Activated CD4-positive, alpha-beta T cell treated with anti-CD3 and anti-CD28 coated beads for 36 hours (primary cell): ENCODE measurements around the gene ISCA2. TPM values are rescaled to one million over a fixed set of nuclear protein-coding genes. Genes with fewer than 3 reads are reported as not detected.

ENCODE experiments used
- ATAC-seq: fragments of 200-7000 bp; cut with Tn5 transposase; one replicate; pipeline ENCODE4 v1.10.0; 2021; ENCODE audit warnings: mild to moderate bottlenecking, moderate library complexity
- CTCF ChIA-PET: fragments of 350-600 bp; sonication (Branson Sonifier 250); formaldehyde crosslinking; loops from one replicate; lab custom pipeline; 2021; ENCODE audit warnings: antibody characterized with exemption; lab: Charles Lee
- POLR2A ChIA-PET: fragments of 350-600 bp; sonication (Branson Sonifier 250); formaldehyde crosslinking; loops from one replicate; lab custom pipeline; 2021; ENCODE audit warnings: antibody characterized with exemption, inconsistent platforms; lab: Charles Lee
- DNase-seq: peaks from one replicate; pipeline ENCODE4 v3.0.0-alpha.2; 2020
- H3K27ac Mint-ChIP-seq: one replicate; pipeline ENCODE4 v1.8.0; 2021; ENCODE audit warnings: mixed read lengths
- H3K27me3 Mint-ChIP-seq: one replicate; pipeline ENCODE4 v1.8.0; 2021; ENCODE audit warnings: mixed read lengths
- H3K36me3 Mint-ChIP-seq: one replicate; pipeline ENCODE4 v1.8.0; 2021; ENCODE audit warnings: low read depth, mixed read lengths
- H3K4me1 Mint-ChIP-seq: one replicate; pipeline ENCODE4 v1.8.0; 2021; ENCODE audit warnings: mixed read lengths
- H3K4me3 Mint-ChIP-seq: one replicate; pipeline ENCODE4 v1.8.0; 2021; ENCODE audit warnings: mild to moderate bottlenecking, moderate library complexity, mixed read lengths
- H3K9me3 Mint-ChIP-seq: one replicate; pipeline ENCODE4 v1.8.0; 2021; ENCODE audit warnings: low read depth, mixed read lengths
- intact Hi-C, 2 experiments: fragments of 100-400 bp; cut with DNase I in 1 of 2; cut with micrococcal nuclease in 1 of 2; formaldehyde crosslinking; loops; one replicate each; pipeline versions ENCODE4 v1.14.2 to v1.15.1; 2022 to 2024; cut with DNase I, micrococcal nuclease
- total RNA-seq, 2 experiments: library from RNA; stranded (reverse); gene quantifications; one replicate each; pipeline ENCODE4 v1.2.3, GENCODE V29; 2021

Gene ISCA2
- total RNA-seq, 2 experiments from 2014 or later = 29.5 to 35.9 TPM

DNA sequence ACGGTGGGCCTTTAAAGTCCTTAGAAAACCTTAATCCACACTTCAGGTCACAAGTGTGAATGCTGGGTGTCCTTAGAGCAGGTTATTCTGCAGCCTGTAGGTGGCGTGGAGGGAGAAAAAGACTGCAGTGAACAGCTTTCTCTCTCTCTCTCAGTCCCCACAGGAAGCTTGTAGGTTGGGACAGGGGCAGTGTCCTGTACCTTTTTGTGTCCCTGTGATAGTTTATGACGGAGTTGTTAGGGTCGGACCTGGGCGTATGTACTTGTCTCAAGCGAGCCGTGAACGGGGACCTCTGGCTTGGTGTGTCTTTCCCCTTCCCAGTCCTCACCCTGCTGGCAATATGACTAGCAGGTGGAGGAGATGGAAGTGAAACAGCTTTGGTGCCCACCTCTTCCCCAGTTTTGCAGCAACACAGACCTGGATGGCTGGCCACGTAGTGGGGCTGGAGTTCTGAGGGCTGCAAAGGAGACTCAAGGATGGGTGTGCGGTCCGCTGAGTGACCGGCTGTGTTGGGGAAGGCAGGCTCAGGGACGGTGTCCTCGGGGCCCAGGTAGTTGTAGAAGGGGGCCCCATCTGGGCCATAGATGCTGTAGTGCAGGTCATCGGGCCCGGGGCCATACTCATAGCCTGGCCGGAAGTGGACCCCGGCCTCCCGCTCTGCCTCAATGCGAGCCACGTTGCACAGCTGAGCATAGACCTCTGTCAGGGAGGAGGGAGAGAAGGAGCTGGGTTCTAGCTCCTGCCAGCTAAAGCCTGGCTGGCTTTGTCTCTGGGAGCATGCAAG is 8.9 kb downstream of the ISCA2 start:
- intact Hi-C loops = no loop called here
- DNase-seq (peak; percentile 42), ATAC-seq (peak; percentile 65)
- no peaks in the 10 kb centered on the region for H3K4me1 Mint-ChIP-seq
- H3K9me3 Mint-ChIP-seq = no peaks in the 10 kb centered on the region
- ChIA-PET CTCF (no interaction called here), POLR2A (interaction anchor here (0.6 kb wide), 1 partner anchor 290 kb away, joined by 4 read pairs; no protein-coding TSS in a partner anchor)
- H3K27ac Mint-ChIP-seq = no peak overlapping the region
- peaks cover 2% of the 10 kb centered on the region for H3K36me3 Mint-ChIP-seq
- H3K4me3 Mint-ChIP-seq = no peak overlapping the region
- H3K27me3 Mint-ChIP-seq = no peaks in the 10 kb centered on the region

DNA sequence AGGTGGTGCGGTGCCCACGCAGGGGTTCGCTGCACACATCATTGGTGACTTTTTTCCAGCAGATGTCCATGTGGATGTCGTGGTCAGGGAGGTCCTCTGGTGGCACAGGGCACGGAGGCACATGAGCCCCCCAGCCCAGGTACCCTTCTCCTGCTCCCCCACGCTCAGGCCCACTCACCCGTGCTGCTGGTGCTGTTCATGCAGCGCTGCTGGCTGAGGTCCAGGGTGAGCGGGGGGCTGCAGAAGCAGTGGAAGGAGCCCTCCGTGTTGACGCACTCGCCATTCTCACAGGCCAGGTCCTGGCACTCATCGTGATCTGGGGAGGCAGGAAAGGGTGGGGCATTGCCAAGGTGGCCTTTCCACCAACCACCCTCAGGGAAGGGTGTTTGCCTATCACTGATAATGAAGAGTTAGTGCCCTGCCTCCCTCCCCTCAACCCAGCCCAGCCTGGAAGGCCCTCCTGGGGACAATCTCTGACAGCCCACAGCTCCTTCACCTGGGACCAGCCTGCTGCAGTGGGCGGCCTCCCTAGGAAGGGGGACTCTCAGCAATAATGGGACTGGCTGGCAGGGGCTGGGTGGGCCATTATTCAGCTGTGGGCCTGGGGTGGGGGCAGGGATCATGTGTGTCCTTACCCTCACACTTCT is 9.8 kb downstream of the ISCA2 start:
- no peaks in the 10 kb centered on the region for H3K27me3 Mint-ChIP-seq
- H3K27ac Mint-ChIP-seq = no peak overlapping the region
- peaks cover 1% of the 10 kb centered on the region for H3K36me3 Mint-ChIP-seq
- ChIA-PET CTCF (no interaction called here), POLR2A (no interaction called here)
- no peaks in the 10 kb centered on the region for H3K9me3 Mint-ChIP-seq
- DNase-seq = no peak
- H3K4me3 Mint-ChIP-seq = no peak overlapping the region
- no peak for ATAC-seq
- H3K4me1 Mint-ChIP-seq = no peaks in the 10 kb centered on the region
- intact Hi-C loops = no loop called here

DNA sequence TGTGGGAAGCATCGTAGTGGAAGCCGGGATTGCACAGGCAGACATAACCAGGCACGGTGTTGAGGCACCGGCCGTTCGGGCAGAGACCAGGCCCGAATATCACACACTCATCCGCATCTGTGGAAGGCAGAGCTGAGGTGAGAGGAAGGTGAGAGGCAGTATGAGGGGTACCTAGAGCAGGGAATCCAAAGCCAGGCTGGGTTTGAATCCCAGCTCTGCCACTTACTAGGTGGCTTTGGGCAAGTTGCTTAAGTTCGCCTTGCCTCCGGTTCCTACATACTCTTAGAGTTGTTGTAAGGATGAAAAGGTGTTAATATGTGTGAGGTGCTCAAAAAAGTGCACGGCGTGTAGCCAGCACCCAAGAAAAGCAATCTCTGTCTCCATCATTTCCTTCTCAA is 10.4 kb downstream of the ISCA2 start:
- Mint-ChIP-seq H3K9me3 (no peaks in the 10 kb centered on the region), H3K27ac (no peak overlapping the region), H3K27me3 (no peaks in the 10 kb centered on the region), H3K4me1 (no peaks in the 10 kb centered on the region), H3K36me3 (no peaks in the 10 kb centered on the region), H3K4me3 (no peak overlapping the region)
- ChIA-PET POLR2A (no interaction called here), CTCF (no interaction called here)
- no peak for DNase-seq
- ATAC-seq = no peak
- intact Hi-C loops = no loop called here

DNA sequence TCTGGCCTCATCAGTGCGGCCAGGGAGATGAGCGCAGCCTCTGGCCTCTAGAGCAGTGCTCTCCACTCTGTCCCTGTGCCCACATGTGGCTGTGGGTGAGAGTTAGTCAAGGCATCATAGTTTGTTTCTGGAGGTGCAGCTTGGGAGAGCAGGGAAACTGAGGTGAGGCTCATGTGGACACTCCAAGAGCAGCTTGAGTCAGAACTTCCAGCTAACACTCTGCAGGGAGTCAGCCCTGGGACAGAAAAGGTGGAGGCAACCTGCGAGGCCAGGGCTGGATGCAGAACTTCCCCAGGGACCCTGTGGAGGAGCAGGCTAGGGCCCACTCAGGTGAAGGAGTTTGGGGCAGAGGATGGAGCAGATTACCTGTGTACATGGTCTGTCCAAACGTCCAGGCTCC is 10.8 kb downstream of the ISCA2 start:
- intact Hi-C loops = no loop called here
- no peaks in the 10 kb centered on the region for H3K4me1 Mint-ChIP-seq
- CTCF ChIA-PET = no interaction called here
- ATAC-seq (no peak), DNase-seq (no peak)
- no peak overlapping the region for H3K27ac Mint-ChIP-seq
- H3K27me3 Mint-ChIP-seq = no peaks in the 10 kb centered on the region
- H3K4me3 Mint-ChIP-seq = no peak overlapping the region
- H3K36me3 Mint-ChIP-seq = no peaks in the 10 kb centered on the region
- H3K9me3 Mint-ChIP-seq = no peaks in the 10 kb centered on the region
- POLR2A ChIA-PET = no interaction called here

DNA sequence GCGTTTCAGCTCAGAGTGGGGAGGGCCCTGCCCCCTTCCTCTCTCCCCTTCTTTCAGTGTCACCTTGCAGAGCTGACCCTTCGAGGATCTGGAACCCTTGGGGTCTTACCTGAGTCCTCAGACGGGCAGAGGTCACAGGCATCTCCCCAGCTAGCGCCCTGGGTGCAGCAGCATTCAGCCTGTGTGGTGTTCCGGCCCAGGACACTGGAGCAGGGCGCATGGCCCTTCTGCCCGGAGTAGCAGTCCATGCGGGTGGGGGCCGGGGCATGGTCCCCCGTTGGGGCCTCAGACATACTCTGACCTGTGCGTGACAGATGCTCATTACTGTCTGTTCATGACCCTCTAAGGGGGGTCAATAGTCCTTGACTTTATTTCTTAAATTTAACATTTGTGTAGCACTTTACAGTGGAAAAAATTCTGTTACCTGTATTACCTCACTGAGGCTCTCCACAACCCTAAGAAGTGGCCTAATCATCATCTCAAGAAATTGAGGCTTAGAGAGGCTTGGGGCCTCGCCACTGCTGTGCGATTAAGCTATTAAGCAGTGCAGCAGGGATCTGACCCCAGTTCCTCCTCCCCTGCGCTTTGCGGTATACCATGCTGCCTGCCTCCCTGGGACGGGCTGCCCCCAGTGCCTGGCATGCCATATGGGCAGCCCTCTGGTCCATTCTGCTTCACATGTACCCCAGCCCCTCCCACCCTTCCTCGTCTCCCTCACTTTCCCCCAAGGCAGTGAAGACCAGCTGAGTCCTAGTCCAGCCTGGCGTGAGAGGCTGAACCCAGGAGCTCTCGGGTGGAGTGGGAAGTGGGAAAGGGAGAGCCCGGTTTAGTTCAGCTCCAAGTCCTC is 11.5 kb downstream of the ISCA2 start:
- ChIA-PET POLR2A (no interaction called here), CTCF (no interaction called here)
- H3K9me3 Mint-ChIP-seq = no peaks in the 10 kb centered on the region
- H3K4me3 Mint-ChIP-seq = no peak overlapping the region
- no peaks in the 10 kb centered on the region for H3K27me3 Mint-ChIP-seq
- H3K27ac Mint-ChIP-seq = no peak overlapping the region
- no peak for DNase-seq
- H3K36me3 Mint-ChIP-seq = no peaks in the 10 kb centered on the region
- H3K4me1 Mint-ChIP-seq = no peaks in the 10 kb centered on the region
- no peak for ATAC-seq
- intact Hi-C loops = no loop called here

DNA sequence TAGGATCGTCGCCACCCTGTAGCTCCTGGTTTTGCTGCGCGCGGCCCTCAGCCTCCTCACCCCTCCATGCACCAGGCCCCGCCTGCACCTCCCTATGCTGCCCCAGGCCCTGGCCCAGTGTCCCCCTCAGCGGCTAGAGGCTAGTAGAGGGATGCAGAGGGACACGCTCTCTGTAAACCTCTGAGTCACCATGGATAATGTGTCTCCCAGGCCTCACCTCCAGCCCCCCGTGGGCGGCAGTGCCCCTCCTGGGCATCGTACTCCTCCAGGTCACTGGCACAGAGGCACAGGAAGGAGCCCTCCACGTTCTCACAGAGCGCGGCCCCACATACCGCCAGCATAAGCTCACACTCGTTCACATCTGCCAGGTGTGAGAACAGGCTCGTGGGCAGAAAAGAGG is 12.3 kb downstream of the ISCA2 start:
- DNase-seq = no peak
- no peaks in the 10 kb centered on the region for H3K36me3 Mint-ChIP-seq
- H3K27ac Mint-ChIP-seq = no peak overlapping the region
- no peaks in the 10 kb centered on the region for H3K9me3 Mint-ChIP-seq
- ATAC-seq = no peak
- ChIA-PET CTCF (no interaction called here), POLR2A (no interaction called here)
- H3K4me1 Mint-ChIP-seq = no peaks in the 10 kb centered on the region
- intact Hi-C loops = no loop called here
- no peaks in the 10 kb centered on the region for H3K27me3 Mint-ChIP-seq
- H3K4me3 Mint-ChIP-seq = no peak overlapping the region

DNA sequence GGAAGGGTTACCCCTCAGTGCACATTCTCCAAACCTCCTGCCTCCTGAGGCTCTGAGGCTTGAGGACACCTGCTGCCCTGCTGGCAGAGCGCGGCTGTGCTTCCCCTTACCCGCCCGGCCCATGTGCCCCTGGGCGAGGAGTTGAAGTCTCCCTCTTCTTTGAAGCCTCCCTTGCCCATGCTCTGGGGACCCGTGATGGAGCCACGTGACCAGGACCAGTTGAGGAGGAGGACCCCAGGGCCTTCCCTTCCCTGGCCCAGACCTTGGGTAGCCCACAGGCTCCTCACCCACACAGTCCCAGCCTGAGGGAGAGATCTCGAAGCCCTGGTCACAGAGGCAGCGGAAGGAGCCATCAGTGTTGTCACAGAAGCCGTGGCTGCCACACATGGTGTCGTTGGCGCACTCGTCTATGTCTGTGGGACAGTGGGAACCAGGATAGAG is 12.9 kb downstream of the ISCA2 start:
- Mint-ChIP-seq H3K9me3 (no peaks in the 10 kb centered on the region), H3K4me1 (no peaks in the 10 kb centered on the region), H3K27me3 (no peaks in the 10 kb centered on the region), H3K27ac (no peak overlapping the region), H3K36me3 (no peaks in the 10 kb centered on the region), H3K4me3 (no peak overlapping the region)
- ATAC-seq (peak; percentile 5), DNase-seq (no peak)
- ChIA-PET POLR2A (no interaction called here), CTCF (no interaction called here)
- intact Hi-C loops = no loop called here

DNA sequence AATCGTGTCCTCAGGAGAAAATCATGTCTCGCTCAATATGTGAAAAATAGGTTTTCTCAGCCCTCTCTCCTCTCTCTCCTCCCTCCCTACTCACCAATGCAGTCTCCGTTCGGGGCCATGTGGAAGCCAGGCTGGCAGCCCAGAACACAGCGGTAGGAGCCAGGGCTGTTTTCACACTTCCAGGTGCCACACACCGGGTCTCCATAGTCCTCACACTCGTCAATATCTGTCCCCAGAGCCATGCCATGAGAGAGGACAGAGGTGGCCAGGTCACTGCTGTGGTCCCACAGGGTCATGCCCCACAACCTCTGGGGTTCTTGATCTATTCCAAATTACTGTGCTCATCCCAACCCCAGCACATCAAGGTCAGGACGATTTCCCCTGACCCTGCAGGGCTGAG is 13.5 kb downstream of the ISCA2 start:
- Mint-ChIP-seq H3K4me1 (no peaks in the 10 kb centered on the region), H3K36me3 (no peaks in the 10 kb centered on the region), H3K27ac (no peak overlapping the region), H3K27me3 (no peaks in the 10 kb centered on the region), H3K4me3 (no peak overlapping the region), H3K9me3 (no peaks in the 10 kb centered on the region)
- DNase-seq (no peak), ATAC-seq (no peak)
- CTCF ChIA-PET = no interaction called here
- POLR2A ChIA-PET = no interaction called here
- intact Hi-C loops = no loop called here

DNA sequence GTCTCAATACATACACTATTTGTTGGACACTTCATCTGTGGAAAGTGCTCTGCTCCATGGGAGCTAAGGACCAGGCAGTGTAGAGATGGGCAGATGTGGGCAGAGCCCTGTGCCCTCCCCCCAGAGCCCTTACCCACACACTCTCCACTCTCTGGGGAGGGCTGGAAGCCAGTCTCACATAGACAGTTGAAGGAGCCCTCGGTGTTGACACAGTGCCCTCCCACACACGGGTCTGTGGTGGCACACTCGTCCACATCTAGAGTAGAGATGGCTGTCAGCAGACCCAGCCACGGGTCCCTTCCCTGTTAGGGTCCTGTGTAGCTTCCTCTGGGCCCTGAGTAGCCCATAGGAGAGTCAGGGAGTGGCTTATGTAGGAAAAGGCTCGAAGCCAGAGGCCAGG is 14.3 kb downstream of the ISCA2 start:
- intact Hi-C loops = no loop called here
- no peak for ATAC-seq
- H3K27ac Mint-ChIP-seq = no peak overlapping the region
- ChIA-PET POLR2A (no interaction called here), CTCF (no interaction called here)
- H3K27me3 Mint-ChIP-seq = no peaks in the 10 kb centered on the region
- DNase-seq = no peak
- H3K4me1 Mint-ChIP-seq = no peaks in the 10 kb centered on the region
- no peaks in the 10 kb centered on the region for H3K9me3 Mint-ChIP-seq
- no peaks in the 10 kb centered on the region for H3K36me3 Mint-ChIP-seq
- no peak overlapping the region for H3K4me3 Mint-ChIP-seq

DNA sequence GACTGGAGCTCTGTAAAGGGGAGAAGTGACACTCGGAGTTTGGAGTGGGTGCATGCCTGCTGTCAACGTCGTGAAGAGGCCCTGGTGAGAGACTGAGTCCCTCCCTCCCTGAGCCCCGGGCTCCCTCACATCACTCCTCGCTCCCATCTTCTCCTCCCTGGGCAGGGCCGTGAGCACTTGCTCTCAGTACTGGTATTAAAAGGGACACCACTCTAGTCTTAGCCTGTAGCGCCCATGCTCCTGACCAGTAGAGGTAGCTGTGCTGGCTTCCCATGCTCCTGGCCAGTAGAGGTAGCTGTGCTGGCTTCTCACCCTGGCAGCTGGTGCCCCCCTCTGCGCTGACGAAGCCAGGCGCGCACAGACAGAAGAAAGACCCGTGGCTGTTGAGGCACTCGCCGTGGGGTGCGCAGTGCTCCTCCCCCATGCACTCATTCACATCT is 14.7 kb downstream of the ISCA2 start:
- H3K27me3 Mint-ChIP-seq = no peaks in the 10 kb centered on the region
- no peak for DNase-seq

DNA sequence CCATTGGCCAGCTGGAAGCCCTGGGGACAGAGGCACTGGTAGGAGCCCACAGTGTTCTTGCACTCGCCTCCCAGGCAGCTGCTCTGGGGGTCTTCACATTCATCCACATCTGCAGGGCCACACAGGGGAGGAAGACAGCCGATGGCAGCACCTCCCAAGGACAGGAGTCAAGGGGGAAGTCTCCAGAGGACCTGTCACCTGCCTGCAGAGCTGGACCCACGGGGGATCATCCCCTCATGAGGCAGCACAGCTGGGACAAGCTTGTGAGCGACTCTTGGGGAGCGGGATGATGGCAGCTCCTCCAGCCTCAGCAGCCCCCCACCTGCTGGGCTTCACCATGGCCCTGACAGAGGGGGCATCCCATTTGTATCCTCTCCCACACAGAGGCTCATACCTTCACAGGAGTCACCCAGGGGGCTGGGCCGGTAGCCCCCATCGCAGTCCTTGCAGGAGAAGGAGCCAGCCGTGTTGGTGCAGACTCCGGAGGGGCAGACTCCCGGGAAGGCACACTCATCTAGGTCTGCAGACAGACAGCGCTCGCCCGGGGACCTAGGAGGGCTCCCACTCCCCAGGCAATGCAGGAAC is 15.4 kb downstream of the ISCA2 start:
- Mint-ChIP-seq H3K9me3 (no peaks in the 10 kb centered on the region), H3K27me3 (no peaks in the 10 kb centered on the region), H3K36me3 (no peaks in the 10 kb centered on the region), H3K4me1 (no peaks in the 10 kb centered on the region), H3K27ac (no peak overlapping the region), H3K4me3 (no peak overlapping the region)
- intact Hi-C loops = no loop called here
- ChIA-PET CTCF (no interaction called here), POLR2A (no interaction called here)
- ATAC-seq (no peak), DNase-seq (no peak)

More for the DNA sequence above, 14.7 kb downstream of the ISCA2 start:
- intact Hi-C loops = no loop called here
- ChIA-PET CTCF (no interaction called here), POLR2A (no interaction called here)
- no peak for ATAC-seq
- Mint-ChIP-seq H3K27ac (no peak overlapping the region), H3K4me1 (no peaks in the 10 kb centered on the region), H3K36me3 (no peaks in the 10 kb centered on the region), H3K4me3 (no peak overlapping the region), H3K9me3 (no peaks in the 10 kb centered on the region)
